ENCODE results near the gene TBATA. TPM values are rescaled to one million over a fixed set of nuclear protein-coding genes. Genes with fewer than 3 reads are reported as not detected.
A peak's percentile ranks its signal among the peaks of the same experiment; 100 is the strongest.

TBATA gene
- total RNA-seq, 1 donor from 2014 or later: not detected

DNA sequence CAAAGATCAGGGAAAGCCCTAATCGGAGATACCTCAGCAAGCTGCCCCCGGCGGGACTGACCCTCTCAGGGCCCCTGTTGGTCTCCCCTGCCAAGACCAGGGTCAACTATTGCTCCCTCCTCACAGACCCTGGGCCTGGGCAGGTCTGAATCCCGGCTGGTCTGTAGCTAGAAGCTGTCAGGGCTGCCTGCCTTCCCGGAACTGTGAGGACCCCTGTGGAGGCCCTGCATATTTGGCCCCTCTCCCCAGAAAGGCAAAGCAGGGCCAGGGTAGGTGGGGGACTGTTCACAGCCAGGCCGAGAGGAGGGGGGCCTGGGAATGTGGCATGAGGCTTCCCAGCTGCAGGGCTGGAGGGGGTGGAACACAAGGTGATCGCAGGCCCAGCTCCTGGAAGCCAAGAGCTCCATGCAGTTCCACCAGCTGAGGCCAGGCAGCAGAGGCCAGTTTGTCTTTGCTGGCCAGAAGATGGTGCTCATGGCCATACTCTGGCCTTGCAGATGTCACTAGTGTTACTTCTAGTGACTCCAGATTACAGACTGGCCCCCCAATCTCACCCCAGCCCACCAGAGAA, 24.1 kb downstream of the TBATA start:
- Histone ChIP-seq H3K4me1 (no peaks in the 10 kb centered on the region), H3K9me3 (no peaks in the 10 kb centered on the region), H3K27me3 (no peaks in the 10 kb centered on the region), H3K27ac (no peak overlapping the region), H3K36me3 (no peaks in the 10 kb centered on the region), H3K4me3 (no peak overlapping the region)
- intact Hi-C loops (cut with DNase I): no loop called here
- TF ChIP-seq POLR2AphosphoS5 (IDR thresholded peaks at IDR 0.05; ENCODE audit: insufficient read depth in 1 of 2, low read depth in 1 of 2): no peak
- TF ChIP-seq POLR2A (IDR thresholded peaks at IDR 0.05): no peak
- TF ChIP-seq, protein P1, sequence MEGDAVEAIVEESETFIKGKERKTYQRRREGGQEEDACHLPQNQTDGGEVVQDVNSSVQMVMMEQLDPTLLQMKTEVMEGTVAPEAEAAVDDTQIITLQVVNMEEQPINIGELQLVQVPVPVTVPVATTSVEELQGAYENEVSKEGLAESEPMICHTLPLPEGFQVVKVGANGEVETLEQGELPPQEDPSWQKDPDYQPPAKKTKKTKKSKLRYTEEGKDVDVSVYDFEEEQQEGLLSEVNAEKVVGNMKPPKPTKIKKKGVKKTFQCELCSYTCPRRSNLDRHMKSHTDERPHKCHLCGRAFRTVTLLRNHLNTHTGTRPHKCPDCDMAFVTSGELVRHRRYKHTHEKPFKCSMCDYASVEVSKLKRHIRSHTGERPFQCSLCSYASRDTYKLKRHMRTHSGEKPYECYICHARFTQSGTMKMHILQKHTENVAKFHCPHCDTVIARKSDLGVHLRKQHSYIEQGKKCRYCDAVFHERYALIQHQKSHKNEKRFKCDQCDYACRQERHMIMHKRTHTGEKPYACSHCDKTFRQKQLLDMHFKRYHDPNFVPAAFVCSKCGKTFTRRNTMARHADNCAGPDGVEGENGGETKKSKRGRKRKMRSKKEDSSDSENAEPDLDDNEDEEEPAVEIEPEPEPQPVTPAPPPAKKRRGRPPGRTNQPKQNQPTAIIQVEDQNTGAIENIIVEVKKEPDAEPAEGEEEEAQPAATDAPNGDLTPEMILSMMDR (IDR thresholded peaks at IDR 0.05): no peak
- no peak for DNase-seq (ENCODE audit: extremely low spot score in 2 of 2)

DNA sequence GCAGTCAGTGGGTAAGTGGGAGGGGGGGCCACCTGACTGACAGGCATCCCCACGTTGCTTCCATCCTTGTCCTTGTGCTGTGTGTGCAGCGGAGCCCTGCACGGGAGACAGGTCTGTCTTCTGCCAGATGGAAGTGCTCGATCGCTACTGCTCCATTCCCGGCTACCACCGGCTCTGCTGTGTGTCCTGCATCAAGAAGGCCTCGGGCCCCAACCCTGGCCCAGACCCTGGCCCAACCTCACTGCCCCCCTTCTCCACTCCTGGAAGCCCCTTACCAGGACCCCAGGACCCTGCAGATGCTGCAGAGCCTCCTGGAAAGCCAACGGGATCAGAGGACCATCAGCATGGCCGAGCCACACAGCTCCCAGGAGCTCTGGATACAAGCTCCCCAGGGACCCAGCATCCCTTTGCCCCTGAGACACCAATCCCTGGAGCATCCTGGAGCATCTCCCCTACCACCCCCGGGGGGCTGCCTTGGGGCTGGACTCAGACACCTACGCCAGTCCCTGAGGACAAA, 24.8 kb downstream of the TBATA start:
- Histone ChIP-seq H3K9me3 (no peaks in the 10 kb centered on the region), H3K27me3 (no peaks in the 10 kb centered on the region), H3K27ac (no peak overlapping the region), H3K36me3 (no peaks in the 10 kb centered on the region), H3K4me3 (no peak overlapping the region), H3K4me1 (no peaks in the 10 kb centered on the region)
- TF ChIP-seq POLR2A (IDR thresholded peaks at IDR 0.05): no peak
- TF ChIP-seq, protein P1 (IDR thresholded peaks at IDR 0.05): no peak
- no peak for TF ChIP-seq POLR2AphosphoS5 (IDR thresholded peaks at IDR 0.05; ENCODE audit: insufficient read depth in 1 of 2, low read depth in 1 of 2)
- intact Hi-C loops (cut with DNase I): no loop called here
- no peak for DNase-seq (ENCODE audit: extremely low spot score in 2 of 2)

- H3K4me3 ChIP-seq: no peak overlapping the region
- H3K4me1 ChIP-seq: no peaks in the 10 kb centered on the region
- no peaks in the 10 kb centered on the region for H3K36me3 ChIP-seq
- H3K27ac ChIP-seq: no peak overlapping the region
- intact Hi-C loops (cut with DNase I): loop anchor here (2.0 kb wide), 1 partner anchor 209 kb away; no protein-coding TSS in a partner anchor
- H3K27me3 ChIP-seq: no peaks in the 10 kb centered on the region
- H3K9me3 ChIP-seq: no peaks in the 10 kb centered on the region
- DNase-seq (ENCODE audit: extremely low spot score in 2 of 2): no peak
- TF ChIP-seq POLR2A (IDR thresholded peaks at IDR 0.05): no peak
- TF ChIP-seq POLR2AphosphoS5 (IDR thresholded peaks at IDR 0.05; ENCODE audit: insufficient read depth in 1 of 2, low read depth in 1 of 2): no peak
- TF ChIP-seq, protein P1 (IDR thresholded peaks at IDR 0.05): no peak
Observed at GRCh38 chr10:70759781-70760180, 25.4 kb downstream of the TBATA start.

- H3K4me1 ChIP-seq: no peaks in the 10 kb centered on the region
- no peak overlapping the region for H3K27ac ChIP-seq
- H3K36me3 ChIP-seq: no peaks in the 10 kb centered on the region
- no peaks in the 10 kb centered on the region for H3K27me3 ChIP-seq
- no peaks in the 10 kb centered on the region for H3K9me3 ChIP-seq
- no peak overlapping the region for H3K4me3 ChIP-seq
- TF ChIP-seq, protein P1 (IDR thresholded peaks at IDR 0.05): peak; percentile 61 to 69 (median 65)
- TF ChIP-seq POLR2A (IDR thresholded peaks at IDR 0.05) (no peak), POLR2AphosphoS5 (IDR thresholded peaks at IDR 0.05; ENCODE audit: insufficient read depth in 1 of 2, low read depth in 1 of 2) (no peak)
- no peak for DNase-seq (ENCODE audit: extremely low spot score in 2 of 2)
- intact Hi-C loops (cut with DNase I): loop anchor here (2.0 kb wide), 1 partner anchor 208 kb away; no protein-coding TSS in a partner anchor
Observed at GRCh38 chr10:70758757-70759514, 26.2 kb downstream of the TBATA start.
